Activated CD4-positive, alpha-beta T cell treated with anti-CD3 and anti-CD28 coated beads, Interleukin-10, Interleukin-2, amounts not matched to agents 100 ng/mL and 50 ng/mL, durations not matched to agents 16 hours and 8 hours (primary cell): ENCODE measurements around the gene RSU1.

Source experiments
- DNase-seq: peaks from one replicate; pipeline ENCODE4 v3.0.0-alpha.2; 2020

The RSU1 gene

DNA sequence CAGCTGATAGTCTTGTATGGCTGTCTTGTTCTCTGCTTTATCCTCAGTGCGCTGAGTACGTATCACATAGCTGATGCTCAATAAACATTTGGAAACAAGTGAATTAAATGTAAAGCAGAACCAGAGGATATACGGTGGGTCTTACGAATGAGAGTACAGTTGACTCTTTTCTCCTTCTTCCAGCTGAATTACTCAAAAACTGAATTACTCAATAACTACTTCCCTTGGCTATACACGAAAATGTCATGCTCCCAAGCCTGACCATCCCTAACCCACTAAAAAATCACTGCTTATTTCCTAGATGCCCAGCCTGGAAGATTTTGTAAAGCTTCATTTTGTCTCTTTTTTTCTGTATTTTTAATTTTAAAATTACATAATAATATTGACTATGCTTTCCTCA lies 3.2 kb upstream of the RSU1 start:
- DNase-seq = no peak

DNA sequence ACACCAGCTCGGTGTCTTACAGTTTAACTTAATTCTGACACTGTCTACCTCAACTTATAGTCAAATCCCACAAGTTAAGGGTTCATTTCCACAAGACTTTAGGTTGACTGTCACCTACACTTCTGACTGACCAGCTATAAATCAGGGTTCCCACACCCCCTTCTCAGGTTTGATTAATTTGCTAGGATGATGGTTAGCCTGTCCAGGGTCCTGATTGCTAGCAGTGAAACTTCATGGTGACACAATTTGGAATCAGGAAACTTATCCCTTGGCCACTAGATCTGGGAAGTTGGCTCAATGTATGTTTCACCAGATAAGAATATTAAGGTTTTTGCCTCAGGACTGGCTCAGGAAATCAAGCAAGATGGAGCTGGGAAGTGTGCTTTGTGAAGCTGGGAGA lies 2.8 kb upstream of the RSU1 start:
- no peak for DNase-seq

DNA sequence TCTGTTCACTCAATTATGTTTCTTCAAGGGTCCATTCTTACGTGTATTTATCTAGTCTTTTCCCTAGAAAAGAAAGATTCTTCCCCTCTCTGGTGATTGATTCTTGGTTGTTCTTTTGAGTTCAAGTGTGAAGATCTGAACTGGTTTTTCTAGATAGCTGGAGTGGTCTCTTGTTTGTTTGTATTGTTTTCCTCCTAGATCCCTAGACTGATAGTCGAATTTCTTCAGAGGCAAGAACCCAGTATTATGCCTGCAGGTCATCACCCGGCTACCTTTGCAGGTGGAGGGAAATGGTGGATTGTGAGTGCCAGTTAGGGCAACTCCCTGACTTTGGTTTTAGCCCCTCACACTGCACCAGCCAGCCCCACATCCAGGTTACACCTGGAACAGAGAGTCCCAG lies 2.2 kb upstream of the RSU1 start:
- no peak for DNase-seq

DNA sequence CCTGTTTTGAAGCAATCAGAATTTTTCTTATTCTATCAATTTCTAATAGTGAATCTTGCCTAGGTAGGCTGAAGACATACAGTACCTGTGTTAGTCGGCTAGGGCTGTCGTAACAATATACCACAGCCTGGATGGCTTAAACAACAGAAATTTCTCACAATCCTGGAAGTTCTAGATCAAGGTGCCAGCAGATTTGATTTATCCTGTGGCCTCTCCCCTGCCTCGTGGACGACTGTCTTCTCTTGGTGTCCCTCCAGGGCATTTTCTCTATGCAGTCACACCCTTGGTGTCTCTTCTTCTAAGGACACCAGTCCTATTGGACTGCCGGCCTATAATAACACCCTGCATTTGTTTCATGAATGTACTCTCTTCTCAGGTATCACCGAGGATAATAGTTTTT lies 1.8 kb upstream of the RSU1 start:
- DNase-seq = no peak

DNA sequence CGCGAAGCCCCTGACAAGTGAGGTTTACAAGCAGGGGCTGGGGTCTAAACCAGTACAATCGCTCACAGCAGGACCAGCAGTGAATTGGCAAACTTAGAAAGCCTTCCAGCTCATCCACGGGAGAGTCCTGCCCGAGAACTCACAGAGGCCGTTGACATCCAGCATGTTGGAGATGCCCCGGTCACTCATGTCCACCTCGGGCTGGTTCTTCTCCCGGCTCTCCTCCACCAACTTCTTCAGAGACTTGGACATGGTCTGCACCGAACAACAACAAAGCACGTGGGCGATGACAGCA lies 447 bp downstream of the RSU1 start:
- no peak for DNase-seq

DNA sequence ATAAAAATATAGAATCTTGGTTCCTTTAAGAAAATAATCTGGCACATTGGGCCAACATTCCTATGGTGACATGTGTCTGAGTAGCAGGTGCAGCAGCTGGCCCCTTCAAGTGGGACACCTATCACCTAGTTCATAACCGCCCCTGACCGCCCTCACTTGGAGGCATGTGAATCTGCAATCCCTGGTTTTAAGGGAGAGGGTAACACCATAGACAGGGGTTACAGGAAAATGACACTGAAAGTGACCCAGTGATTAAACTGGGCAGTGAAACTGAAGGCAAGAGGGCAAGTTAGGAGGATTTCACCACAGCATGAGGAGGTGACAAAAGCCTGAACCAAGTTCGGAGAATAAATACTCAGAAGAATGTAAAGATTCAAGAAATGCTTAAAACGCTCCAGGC lies 1.1 kb downstream of the RSU1 start:
- DNase-seq = peak; percentile 7

DNA sequence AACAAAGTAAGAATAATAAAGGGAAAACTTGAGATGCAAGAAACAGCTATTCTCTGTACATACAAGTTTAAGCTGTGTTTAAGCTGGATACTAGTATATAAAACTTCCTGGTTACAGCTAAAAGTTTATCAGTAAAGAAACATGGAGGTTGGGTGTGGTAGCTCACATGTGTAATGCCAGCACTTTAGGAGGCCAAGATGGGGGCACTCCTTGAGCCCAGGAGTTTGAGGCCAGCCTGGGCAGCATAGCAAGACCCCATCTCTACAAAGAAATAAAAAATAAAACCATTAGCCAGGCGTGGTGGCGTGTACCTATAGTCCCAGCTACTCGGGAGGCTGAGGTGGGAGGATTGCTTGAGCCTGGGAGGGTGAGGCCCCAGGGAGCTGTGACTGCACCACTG lies 3.2 kb downstream of the RSU1 start:
- DNase-seq = no peak

DNA sequence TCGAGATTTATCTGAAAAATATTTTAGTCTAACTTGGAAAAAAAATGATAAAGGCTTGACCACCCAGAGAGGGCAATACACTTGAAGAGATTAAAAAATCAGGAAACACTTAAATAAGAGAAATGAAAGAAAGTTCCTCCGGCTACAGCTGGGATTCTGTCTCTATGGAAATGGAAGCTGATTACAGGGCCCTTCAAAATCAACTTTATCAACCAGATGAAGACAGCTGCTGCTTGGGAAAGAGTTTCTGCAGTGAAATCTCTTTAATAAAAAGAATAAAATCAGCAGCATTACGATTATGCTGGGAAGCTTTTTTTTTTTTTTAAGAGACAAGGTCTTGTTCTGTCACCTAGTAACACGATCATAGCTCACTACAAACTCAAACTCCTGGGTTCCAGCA lies 4.5 kb downstream of the RSU1 start:
- no peak for DNase-seq

DNA sequence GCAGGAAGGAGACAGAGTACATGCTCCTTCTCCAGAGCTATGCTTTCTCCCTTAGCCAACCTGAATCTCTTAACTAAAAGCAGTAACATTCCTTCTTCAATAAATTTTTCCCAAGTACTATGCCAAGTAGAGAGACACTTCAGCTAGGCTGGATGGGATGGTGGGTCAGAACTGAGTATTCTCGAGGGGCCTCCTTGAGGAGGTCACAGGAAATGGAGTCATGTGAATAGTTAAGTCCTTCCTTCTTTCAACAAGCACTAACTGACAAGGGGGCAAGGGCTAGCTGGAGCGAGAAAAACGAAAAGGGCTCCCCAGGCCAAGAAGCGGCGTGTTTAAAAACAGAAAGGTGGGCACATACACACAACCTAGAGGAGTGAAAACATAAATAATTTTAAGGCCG lies 5.5 kb downstream of the RSU1 start:
- DNase-seq = no peak

DNA sequence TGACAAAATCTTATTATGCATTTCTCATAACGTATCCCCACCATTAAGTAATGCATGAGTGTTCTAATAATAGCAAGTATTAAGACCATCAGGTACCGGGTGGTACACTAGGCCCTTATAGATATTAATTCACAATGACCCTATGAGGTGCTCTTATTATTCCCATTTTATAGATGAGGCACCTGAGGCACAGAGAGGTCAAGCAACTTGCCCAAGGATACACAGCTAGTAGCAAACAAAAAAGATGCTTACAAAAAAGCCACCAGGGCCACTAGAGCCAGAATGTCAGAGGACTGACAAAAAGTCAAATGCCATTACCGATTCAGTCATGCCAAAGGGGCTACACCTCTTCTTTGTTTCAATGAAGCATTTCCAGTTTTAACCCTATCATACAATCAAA lies 5.9 kb downstream of the RSU1 start:
- DNase-seq = no peak

DNA sequence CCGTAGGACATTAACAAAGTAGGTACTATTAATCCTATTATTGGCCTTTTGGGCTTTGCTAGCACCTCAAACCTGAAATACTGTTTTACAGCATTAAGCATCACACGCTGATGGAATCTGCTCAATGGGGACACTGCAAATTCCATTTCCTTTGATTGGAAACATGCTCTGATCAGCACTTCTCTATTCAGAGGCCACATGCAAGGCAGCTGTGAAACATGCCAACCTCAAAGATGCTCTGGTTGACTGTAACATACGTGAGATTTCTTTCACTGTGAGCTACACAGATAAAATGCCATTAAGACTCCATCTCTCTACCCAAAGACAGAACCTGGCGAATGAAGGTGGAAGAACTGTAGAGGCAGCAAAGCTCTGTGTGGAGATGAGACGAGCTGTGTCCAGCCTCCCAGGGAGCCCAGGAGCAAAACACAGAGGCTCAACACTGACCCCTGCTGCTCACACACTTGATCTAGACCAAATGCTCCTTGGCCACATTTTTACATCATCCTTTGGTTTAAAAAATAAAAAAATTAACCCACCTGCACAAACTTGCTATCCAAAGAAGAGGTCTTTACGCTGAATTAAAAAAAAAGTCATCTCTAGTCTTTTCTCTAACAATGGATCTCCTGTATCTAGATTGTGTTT lies 8.0 kb downstream of the RSU1 start:
- DNase-seq = peak; percentile 59

DNA sequence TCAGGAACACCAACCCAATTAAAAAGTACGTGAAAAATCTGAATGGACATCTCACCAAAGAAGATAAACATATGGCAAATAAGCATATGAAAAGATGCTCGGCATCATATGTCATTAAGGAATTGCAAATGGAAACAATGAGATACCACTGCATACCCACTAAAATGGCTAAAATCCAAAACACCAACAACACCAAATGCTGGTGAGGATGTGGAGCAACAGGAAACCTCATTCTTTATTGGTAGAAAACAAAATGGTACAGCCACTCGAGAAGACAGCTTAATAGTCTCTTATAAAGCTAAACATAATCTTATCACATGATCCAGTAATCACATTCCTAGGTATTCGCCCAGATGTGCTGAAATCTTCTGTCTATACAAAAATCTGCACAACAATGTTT lies 13.1 kb downstream of the RSU1 start:
- no peak for DNase-seq

DNA sequence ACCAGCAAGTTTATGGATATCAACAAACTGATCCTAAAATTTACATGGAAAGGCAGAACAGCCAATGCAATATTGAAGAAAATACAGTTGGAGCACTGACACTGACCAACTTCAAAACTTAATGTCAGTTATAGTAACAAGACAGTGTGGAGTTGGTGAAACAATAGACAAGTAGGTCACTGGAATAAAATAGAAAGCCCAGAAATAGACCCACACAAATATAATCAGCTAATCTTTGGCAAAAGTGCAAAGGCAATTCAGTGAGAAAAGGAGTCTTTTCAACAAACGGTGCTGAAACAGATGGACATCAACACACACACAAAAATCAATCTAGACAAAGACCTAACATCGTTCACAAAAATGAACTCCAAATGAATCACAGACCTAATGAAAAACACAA lies 13.8 kb downstream of the RSU1 start:
- no peak for DNase-seq

DNA sequence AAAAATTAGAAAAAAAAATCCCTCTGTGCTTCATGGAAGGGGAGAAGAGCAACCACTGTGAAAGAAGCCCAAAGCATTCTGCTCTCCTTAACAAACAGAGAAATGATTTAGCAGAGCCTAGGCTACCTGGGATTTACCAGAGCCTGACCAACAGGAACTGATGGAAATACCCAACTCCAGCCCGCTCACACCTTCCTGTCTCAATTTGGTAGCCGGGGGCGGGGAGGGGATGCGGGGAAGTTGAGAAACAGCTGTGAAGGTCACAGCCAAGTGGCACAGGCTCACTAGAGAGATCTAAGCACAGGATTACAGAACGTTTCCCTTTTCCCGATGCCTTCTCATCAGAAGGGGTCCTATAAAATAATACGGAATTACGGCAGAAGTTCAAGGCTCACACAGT lies 17.6 kb downstream of the RSU1 start:
- DNase-seq = no peak

DNA sequence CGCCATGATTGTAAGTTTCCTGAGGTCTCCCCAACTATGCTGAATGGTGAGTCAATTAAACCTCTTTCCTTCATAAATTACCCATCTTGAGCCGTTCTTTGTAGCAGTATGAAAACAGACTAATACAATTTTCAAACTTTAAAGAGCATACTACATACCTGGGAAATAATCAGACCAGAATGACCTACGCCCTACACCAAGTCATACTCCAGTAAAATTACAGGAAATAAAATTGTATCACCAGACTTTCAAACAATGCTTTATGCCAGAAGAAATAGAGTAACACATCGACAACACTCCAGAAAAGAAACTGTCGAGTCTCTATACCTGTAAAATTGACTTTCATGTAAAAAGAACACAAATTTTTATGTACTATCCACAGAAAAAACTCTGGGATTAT lies 18.7 kb downstream of the RSU1 start:
- no peak for DNase-seq

DNA sequence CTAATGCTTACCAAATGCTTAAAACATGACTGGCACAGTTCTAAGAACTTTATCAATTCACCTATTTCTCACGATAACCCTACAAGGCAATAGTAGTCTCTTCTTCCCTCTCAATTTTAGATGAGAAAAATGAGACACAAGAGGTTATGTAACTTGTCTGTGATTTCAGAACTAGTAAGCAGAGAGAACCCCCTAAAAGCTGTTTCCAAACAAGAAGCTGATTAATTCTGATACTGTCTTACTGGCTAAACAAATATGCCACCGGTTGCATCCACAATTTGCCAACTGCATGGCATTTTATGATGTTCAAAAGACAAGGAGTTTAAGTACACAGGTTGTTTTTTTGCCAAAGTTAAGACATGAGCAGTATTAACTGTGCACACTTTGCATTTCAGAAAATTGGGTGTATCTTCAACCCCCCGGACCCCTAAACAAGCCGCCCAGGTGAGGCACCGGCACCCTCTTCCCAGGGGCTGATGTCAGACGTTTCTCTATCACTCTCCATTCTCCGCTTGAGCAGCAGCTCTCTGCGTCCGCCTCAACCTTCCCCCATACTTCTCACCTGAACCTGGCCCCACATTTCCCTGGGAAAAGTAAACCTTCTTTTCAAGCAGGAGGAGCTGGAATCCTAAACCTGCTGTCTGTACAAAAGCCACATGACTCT lies 21.7 kb downstream of the RSU1 start:
- DNase-seq = peak; percentile 37

DNA sequence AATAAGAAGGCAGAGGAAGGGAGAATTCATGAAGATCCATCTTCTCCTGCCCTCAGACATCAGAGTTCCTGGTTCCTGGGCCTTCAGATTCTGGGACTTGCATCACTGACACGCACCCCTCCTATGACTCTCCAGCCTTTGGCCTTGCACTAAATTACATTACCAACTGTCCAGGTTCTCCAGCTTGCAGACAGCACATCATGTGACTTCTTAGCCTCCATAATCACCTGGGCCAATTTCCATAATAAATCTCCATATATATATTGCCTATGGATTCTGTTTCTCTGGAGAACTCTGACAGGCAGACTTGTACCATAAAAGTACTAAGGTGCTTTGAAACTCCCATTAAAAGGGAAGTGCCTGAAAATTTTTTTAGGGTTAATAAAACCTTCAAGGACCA lies 23.2 kb downstream of the RSU1 start:
- no peak for DNase-seq

DNA sequence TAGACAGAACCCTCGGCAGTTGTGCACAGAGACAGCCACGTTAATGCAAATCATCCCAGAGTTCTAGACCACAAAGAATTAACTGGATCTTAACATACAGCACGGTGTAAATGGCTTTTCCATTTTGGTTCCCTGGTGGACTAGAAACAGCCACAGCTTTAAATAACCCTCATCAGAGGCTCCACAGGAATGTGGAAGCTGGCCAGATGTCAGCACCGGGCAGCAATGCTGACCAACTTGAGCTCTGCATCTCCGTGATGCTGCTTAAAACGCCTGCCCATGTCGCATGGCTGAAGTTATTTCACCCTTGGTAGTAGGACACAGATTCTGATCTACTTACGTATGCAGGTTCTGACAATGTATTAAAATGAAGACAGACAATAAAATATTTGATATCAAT lies 24.5 kb downstream of the RSU1 start:
- no peak for DNase-seq

DNA sequence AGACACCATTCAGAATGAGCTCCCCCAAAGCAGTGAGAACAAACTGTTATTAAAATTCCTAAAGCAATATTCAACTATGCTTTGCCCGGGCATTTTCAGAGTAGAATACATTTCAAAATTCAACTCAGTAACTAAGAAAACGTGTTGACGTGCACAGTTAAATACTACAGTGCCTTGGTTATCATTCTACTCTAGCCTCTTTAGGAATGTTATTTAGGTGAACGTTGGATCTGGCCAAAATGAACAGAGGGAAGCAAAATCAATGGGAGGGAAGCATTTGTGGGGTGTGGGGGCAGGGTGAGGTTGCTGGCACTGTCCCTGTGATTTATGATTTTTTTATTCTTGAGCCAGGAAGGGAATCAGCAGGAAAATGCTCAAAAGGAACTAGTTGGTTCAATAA lies 27.5 kb downstream of the RSU1 start:
- DNase-seq = no peak

DNA sequence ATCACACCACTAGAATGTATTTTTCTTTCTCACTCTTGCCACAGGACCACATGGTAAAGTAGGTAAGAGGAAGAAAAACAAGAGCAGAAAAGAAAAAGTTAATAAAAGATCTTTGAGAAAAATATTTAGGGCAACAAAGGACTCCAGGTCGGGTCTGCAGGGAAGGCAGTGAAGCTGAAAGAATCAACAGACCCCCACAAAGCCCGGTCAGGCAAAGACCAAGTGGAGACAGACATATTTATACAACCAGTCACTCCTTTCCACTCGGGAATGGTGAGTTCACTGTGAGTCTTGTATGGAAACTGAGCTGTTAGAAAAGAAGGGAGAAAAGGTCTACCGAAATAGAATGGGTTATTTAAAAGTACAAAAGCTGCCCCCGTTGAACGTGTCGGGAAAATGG lies 28.0 kb downstream of the RSU1 start:
- DNase-seq = no peak

DNA sequence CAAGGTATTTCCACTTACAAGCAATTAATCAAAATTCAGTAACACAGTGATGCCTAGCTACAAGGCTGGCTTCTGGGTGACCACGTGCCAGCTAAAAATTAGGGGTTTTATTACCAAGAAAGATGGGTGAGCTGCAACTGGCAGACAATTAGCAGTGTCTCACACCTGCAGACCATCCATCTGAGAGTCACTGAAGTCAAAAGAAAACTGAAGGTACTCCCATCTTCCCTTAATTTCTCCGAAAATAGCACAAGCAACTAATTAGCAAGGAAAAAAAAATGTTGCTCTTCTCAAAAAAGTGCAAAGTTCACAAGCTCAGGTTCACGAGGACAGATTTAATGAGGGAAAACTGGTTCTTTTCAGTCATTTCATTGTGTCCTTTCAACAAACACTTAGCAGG lies 28.4 kb downstream of the RSU1 start:
- DNase-seq = no peak

DNA sequence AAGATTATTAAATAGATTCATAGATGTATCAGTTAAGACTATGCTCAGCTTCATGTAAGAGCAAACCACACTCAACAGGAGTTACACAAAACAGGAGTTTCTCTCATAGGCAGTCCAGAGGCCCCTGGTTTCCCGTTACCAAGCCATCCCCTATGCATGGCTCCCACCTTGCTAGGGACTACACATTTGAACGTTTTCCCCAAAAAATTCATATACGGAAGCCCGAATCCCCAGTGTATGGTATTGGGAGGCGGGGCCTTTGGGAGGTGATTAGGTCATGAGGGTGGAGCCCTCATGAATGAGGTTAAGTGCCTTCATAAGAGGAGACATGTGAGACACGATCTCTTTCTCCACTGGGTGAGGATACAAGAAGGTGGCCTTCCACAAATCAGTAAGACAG lies 29.1 kb downstream of the RSU1 start:
- DNase-seq = peak; percentile 45

DNA sequence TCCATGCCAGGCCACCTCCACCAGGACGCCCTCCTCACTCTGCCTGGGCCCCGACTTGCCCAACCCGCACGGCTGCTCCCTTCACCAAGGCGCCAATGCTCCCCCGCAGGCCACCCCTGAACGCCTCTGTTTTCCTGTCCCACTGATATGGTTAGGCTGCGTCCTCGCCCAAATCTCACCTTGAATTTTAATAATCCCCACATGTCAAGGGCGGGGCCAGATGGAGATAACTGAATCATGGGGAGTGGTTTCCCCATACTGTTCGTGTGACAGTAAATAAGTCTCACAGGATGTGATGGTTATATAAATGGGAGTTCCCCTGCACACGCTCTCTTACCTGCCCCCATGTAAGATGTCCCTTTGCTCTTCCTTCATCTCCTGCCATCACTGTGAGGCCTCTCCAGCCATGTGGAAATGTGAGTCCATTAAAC lies 29.8 kb downstream of the RSU1 start:
- peak; percentile 75 for DNase-seq

DNA sequence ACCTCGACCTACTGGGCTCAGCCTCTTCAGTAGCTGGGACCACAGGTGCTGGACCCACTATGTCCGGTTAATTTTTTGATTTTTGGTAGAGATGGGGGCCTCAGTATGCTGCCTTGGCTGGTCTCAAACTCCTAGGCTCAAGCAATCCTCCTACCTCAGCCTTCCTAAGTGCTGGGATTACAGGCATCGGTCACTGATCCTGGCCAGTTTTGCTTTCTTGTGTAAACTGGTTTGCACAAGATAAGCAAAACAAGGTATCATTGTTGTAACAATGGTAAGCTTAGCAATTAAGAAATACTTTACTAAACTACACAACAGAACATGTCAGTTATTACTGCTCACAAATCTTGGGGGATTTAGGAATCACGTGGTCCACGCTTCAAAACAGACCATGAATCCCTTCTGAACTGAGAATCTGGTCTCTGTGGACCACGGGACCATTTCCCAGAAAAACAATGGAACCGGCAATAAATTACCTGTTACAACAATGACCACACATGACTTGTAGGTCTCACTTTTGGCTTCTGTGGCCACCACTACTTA lies 36.8 kb downstream of the RSU1 start:
- DNase-seq = no peak

DNA sequence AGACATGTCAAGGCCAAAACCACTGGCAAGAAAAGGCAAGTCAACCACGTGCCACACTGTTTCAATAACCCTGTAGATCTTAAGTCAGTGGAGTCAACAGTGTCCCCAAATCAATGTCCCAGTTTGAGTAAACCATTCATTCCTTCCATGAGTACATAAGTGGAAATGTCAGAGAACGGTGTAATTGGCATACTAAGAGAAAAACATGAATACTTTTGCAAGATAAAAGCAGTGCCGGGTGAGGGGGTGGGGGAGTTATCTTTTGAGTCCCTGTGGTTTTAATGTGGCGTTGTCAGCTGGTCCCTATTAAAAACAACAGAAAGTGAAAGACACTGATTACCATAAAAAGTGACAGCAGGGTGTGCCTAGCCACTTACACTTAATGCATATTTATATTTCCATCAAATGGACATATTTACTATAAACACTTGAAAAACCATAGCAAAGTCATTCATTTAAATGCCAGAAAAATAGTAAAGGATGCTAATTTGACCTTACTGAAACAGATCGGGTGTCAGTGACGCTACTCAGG lies 37.8 kb downstream of the RSU1 start:
- peak; percentile 63 for DNase-seq
